ENCODE results near the gene MACROH2A1.

MACROH2A1 gene

GRCh38 chr5:135423846-135424168, 24.8 kb upstream of the MACROH2A1 start:
- no peaks in the 10 kb centered on the region for H3K9me2 ChIP-seq (replicated peaks; ENCODE audit: control insufficient read depth, low read length)

GRCh38 chr5:135423146-135423845, 24.3 kb upstream of the MACROH2A1 start:
- H3K27me3 ChIP-seq (ENCODE audit: control insufficient read depth, low read length), result peaks cover 23% of the 10 kb centered on the region
- H3K9me3 ChIP-seq (ENCODE audit: control insufficient read depth, insufficient read depth, low read length), result no peaks in the 10 kb centered on the region
- no peaks in the 10 kb centered on the region for H3K36me3 ChIP-seq (ENCODE audit: control insufficient read depth, low read length)
- H3K4me3 ChIP-seq (ENCODE audit: low read length), result no peak overlapping the region
- no peak overlapping the region for H3K27ac ChIP-seq (ENCODE audit: low read depth, low read length)
- no peak overlapping the region for H3K4me2 ChIP-seq (ENCODE audit: low read length)
- TF ChIP-seq CTCF (IDR thresholded peaks at IDR 0.05; ENCODE audit: low read depth, low read length, poor library complexity, severe bottlenecking), result no peak
- TF ChIP-seq EZH2phosphoT487 (IDR thresholded peaks at IDR 0.05; ENCODE audit: borderline replicate concordance, low read length), result no peak
- no peaks in the 10 kb centered on the region for H3F3A ChIP-seq (ENCODE audit: control insufficient read depth, insufficient read depth)
- no peaks in the 10 kb centered on the region for H4K20me1 ChIP-seq (ENCODE audit: control insufficient read depth, insufficient read depth, low read depth, low read length)
- no peaks in the 10 kb centered on the region for H3K4me1 ChIP-seq (ENCODE audit: control insufficient read depth, low read length)
- no peaks in the 10 kb centered on the region for H3K9me2 ChIP-seq (replicated peaks; ENCODE audit: control insufficient read depth, low read length)
- H3K79me2 ChIP-seq (ENCODE audit: control insufficient read depth, low read length), result no peaks in the 10 kb centered on the region

More at GRCh38 chr5:135423846-135424168, 24.8 kb upstream of the MACROH2A1 start:
- Histone ChIP-seq H3K9me3 (ENCODE audit: control insufficient read depth, insufficient read depth, low read length) (peaks cover 4% of the 10 kb centered on the region; the same call in 1 of the 2 replicates), H3F3A (ENCODE audit: control insufficient read depth, insufficient read depth) (no peaks in the 10 kb centered on the region), H3K4me2 (ENCODE audit: low read length) (no peak overlapping the region), H3K4me1 (ENCODE audit: control insufficient read depth, low read length) (no peaks in the 10 kb centered on the region), H3K27ac (ENCODE audit: low read depth, low read length) (no peak overlapping the region), H4K20me1 (ENCODE audit: control insufficient read depth, insufficient read depth, low read depth, low read length) (no peaks in the 10 kb centered on the region), H3K4me3 (ENCODE audit: low read length) (no peak overlapping the region), H3K36me3 (ENCODE audit: control insufficient read depth, low read length) (no peaks in the 10 kb centered on the region), H3K79me2 (ENCODE audit: control insufficient read depth, low read length) (no peaks in the 10 kb centered on the region), H3K27me3 (ENCODE audit: control insufficient read depth, low read length) (peaks cover 22% of the 10 kb centered on the region)
- TF ChIP-seq CTCF (IDR thresholded peaks at IDR 0.05; ENCODE audit: low read depth, low read length, poor library complexity, severe bottlenecking), result no peak
- no peak for TF ChIP-seq EZH2phosphoT487 (IDR thresholded peaks at IDR 0.05; ENCODE audit: borderline replicate concordance, low read length)

GRCh38 chr5:135422419-135422818, 23.4 kb upstream of the MACROH2A1 start:
- Histone ChIP-seq H3K79me2 (ENCODE audit: control insufficient read depth, low read length) (no peaks in the 10 kb centered on the region), H3K4me3 (ENCODE audit: low read length) (no peak overlapping the region)
- TF ChIP-seq CTCF (IDR thresholded peaks at IDR 0.05; ENCODE audit: low read depth, low read length, poor library complexity, severe bottlenecking) (no peak), EZH2phosphoT487 (IDR thresholded peaks at IDR 0.05; ENCODE audit: borderline replicate concordance, low read length) (no peak)

More at GRCh38 chr5:135422419-135422818, 23.4 kb upstream of the MACROH2A1 start:
- H3K9me2 ChIP-seq (replicated peaks; ENCODE audit: control insufficient read depth, low read length), result no peaks in the 10 kb centered on the region
- no peak overlapping the region for H3K4me2 ChIP-seq (ENCODE audit: low read length)
- H3K4me1 ChIP-seq (ENCODE audit: control insufficient read depth, low read length), result no peaks in the 10 kb centered on the region
- H3K36me3 ChIP-seq (ENCODE audit: control insufficient read depth, low read length), result no peaks in the 10 kb centered on the region
- H3K27me3 ChIP-seq (ENCODE audit: control insufficient read depth, low read length), result peaks cover 30% of the 10 kb centered on the region
- H3K27ac ChIP-seq (ENCODE audit: low read depth, low read length), result no peak overlapping the region
- no peaks in the 10 kb centered on the region for H4K20me1 ChIP-seq (ENCODE audit: control insufficient read depth, insufficient read depth, low read depth, low read length)
- H3K9me3 ChIP-seq (ENCODE audit: control insufficient read depth, insufficient read depth, low read length), result no peaks in the 10 kb centered on the region
- H3F3A ChIP-seq (ENCODE audit: control insufficient read depth, insufficient read depth), result no peaks in the 10 kb centered on the region
